ENCODE measurements around the gene DGKB.

- TF ChIP-seq POLR2A (IDR thresholded peaks at IDR 0.05; ENCODE audit: low read length) (no peak), ZSCAN20 (CRISPR knock-in tag; IDR thresholded peaks at IDR 0.05) (no peak), BCL3 (IDR thresholded peaks at IDR 0.05) (no peak), NPAS2 (CRISPR knock-in tag; IDR thresholded peaks at IDR 0.05; ENCODE audit: borderline replicate concordance) (no peak), CTCF (IDR thresholded peaks at IDR 0.05) (no peak), POLR2AphosphoS2 (conservative IDR thresholded peaks at IDR 0.05; ENCODE audit: low read length) (no peak), EP300 (IDR thresholded peaks at IDR 0.05) (no peak), MYC (IDR thresholded peaks at IDR 0.05; ENCODE audit: borderline replicate concordance, low read length) (no peak), NR3C1 (IDR thresholded peaks at IDR 0.05) (no peak), ESRRA (IDR thresholded peaks at IDR 0.05; ENCODE audit: borderline replicate concordance, low read length) (no peak)
These were observed 215.3 kb downstream of the DGKB start for GRCh38 chr7:14687241-14687640.

Measured in A549 (cell line).